Testis (tissue), 2 donors: Measurements from ENCODE around the gene KRT28.

ENCODE experiments used
- CTCF ChIP-seq, 3 experiments: fragments of 450-650 bp in 2 of 3; fragments of 200-600 bp in 1 of 3; sonication (generic) in 1 of 3; IDR thresholded peaks; one replicate each; pipeline ENCODE4 v1.5.1; 2016 to 2019; ENCODE audit warnings: antibody characterized with exemption in 3 of 3, mild to moderate bottlenecking in 2 of 3, moderate library complexity in 1 of 3
- POLR2A ChIP-seq: fragments of 450-650 bp; IDR thresholded peaks from one replicate; pipeline ENCODE4 v1.6.1; 2017; ENCODE audit warnings: antibody characterized with exemption, mild to moderate bottlenecking, moderate library complexity

GRCh38 chr17:40791111-40791510, 8.6 kb downstream of the KRT28 start:
- TF ChIP-seq CTCF (IDR thresholded peaks at IDR 0.05) (no peak), POLR2A (no peak)
